Left renal cortex interstitium (tissue), 4 donors: Measurements from ENCODE around the gene ATP6V1E1. TPM values are rescaled to one million over a fixed set of nuclear protein-coding genes. Genes with fewer than 3 reads are reported as not detected.
"Not testable (repeated sequence)": the region's sequence is repeated elsewhere in the genome, so short reads cannot be mapped to it uniquely, and the experiment has no call there.

ENCODE experiments used
- DNase-seq, 4 donors: peaks; one replicate each; pipeline ENCODE4 v3.0.0-alpha.2; 2013; ENCODE audit warnings: low read depth in 4 of 4, low spot score in 2 of 4, missing footprints in 1 of 4
- polyA plus RNA-seq, 4 donors: library from polyadenylated mRNA; unstranded; fragments of 120-200 nt; gene quantifications; one replicate each; pipeline ENCODE4 v1.2.1, GENCODE V29; 2013; ENCODE audit not compliant: insufficient read length in 4 of 4

The ATP6V1E1 gene
- polyA plus RNA-seq, 4 donors = 124 to 160 (median 131) TPM

GRCh38 chr22:17586831-17587440, 41.6 kb downstream of the ATP6V1E1 start:
- DNase-seq = no peak

- DNase-seq = no peak
These were observed 45.4 kb downstream of the ATP6V1E1 start for GRCh38 chr22:17583151-17583550.

- no peak for DNase-seq
These were observed 46.9 kb downstream of the ATP6V1E1 start for GRCh38 chr22:17581631-17582030.

GRCh38 chr22:17581056-17581455, 47.5 kb downstream of the ATP6V1E1 start:
- DNase-seq = no peak

- no peak for DNase-seq
These were observed 48.0 kb downstream of the ATP6V1E1 start for GRCh38 chr22:17580441-17581031.

- no peak for DNase-seq
These were observed 49.0 kb downstream of the ATP6V1E1 start for GRCh38 chr22:17579535-17579981.

- no peak for DNase-seq
These were observed 50.3 kb downstream of the ATP6V1E1 start for GRCh38 chr22:17578136-17578754.

GRCh38 chr22:17576470-17576869, 52.1 kb downstream of the ATP6V1E1 start:
- no peak for DNase-seq

- no peak for DNase-seq
These were observed 52.9 kb downstream of the ATP6V1E1 start for GRCh38 chr22:17575681-17576080.

GRCh38 chr22:17575151-17575550, 53.4 kb downstream of the ATP6V1E1 start:
- DNase-seq = no peak

GRCh38 chr22:17570851-17571631, 57.5 kb downstream of the ATP6V1E1 start:
- DNase-seq = no peak

- DNase-seq = no peak
These were observed 58.5 kb downstream of the ATP6V1E1 start for GRCh38 chr22:17569971-17570511.

- DNase-seq = no peak
These were observed 61.8 kb downstream of the ATP6V1E1 start for GRCh38 chr22:17566776-17567175.

- not testable (repeated sequence) for DNase-seq
These were observed 62.4 kb downstream of the ATP6V1E1 start for GRCh38 chr22:17566016-17566687.

GRCh38 chr22:17563936-17564391, 64.6 kb downstream of the ATP6V1E1 start:
- no peak for DNase-seq

- DNase-seq = no peak
These were observed 65.4 kb downstream of the ATP6V1E1 start, which contains the start of gene SLC25A18 for GRCh38 chr22:17562906-17563870. TSS of gene SLC25A18 (plus strand) at chr22:17563498. CDS start at chr22:17579945, 16,447 bp downstream.

- DNase-seq = no peak
These were observed 69.4 kb downstream of the ATP6V1E1 start for GRCh38 chr22:17559188-17559587.

GRCh38 chr22:17554814-17555213, 73.7 kb downstream of the ATP6V1E1 start:
- no peak for DNase-seq

GRCh38 chr22:17552737-17553136, 75.8 kb downstream of the ATP6V1E1 start:
- DNase-seq = no peak
